C4-2B (cell line): Measurements from ENCODE around the gene SELENOK.

Experiments
- CTCF ChIP-seq: fragments of 450-650 bp; conservative IDR thresholded peaks from 2 replicates; pipeline ENCODE4 v1.5.1; 2017; ENCODE audit warnings: mild to moderate bottlenecking
- ZFX ChIP-seq: fragments of 450-650 bp; IDR thresholded peaks from 2 replicates; pipeline ENCODE4 v1.6.1; 2017

GRCh38 chr3:53881691-53882593, 9.7 kb downstream of the SELENOK start, which contains the start of gene ACTR8:
- no peak for TF ChIP-seq CTCF
- peak; percentile 58; the same call in 1 of the 2 replicates for TF ChIP-seq ZFX
